HL-60/S4 (cell line): Measurements from ENCODE around the gene SLC25A1.
"Not testable (repeated sequence)": the region's sequence is repeated elsewhere in the genome, so short reads cannot be mapped to it uniquely, and the experiment has no call there.

Experiments used
- in situ Hi-C: fragments of 300-500 bp; cut with MboI; formaldehyde crosslinking; loops from 2 replicates; pipeline ENCODE4 v1.14.3; 2022; ENCODE audit warnings: low sequenced_read_pairs

SLC25A1 gene

GRCh38 chr22:19169002-19169946 lies 9.3 kb downstream of the SLC25A1 start:
- in situ Hi-C loops, result no loop called here

GRCh38 chr22:19168088-19168890 lies 10.2 kb downstream of the SLC25A1 start:
- in situ Hi-C loops, result no loop called here

- in situ Hi-C loops, result no loop called here
Observed at GRCh38 chr22:19167106-19167869, 11.2 kb downstream of the SLC25A1 start.

- in situ Hi-C loops, result no loop called here
Observed at GRCh38 chr22:19166421-19166820, 12.1 kb downstream of the SLC25A1 start.

- in situ Hi-C loops, result no loop called here
Observed at GRCh38 chr22:19164425-19164824, 14.1 kb downstream of the SLC25A1 start.

GRCh38 chr22:19158649-19159048 lies 19.9 kb downstream of the SLC25A1 start:
- in situ Hi-C loops, result not testable (repeated sequence)

GRCh38 chr22:19156109-19156508 lies 22.4 kb downstream of the SLC25A1 start:
- in situ Hi-C loops, result not testable (repeated sequence)

- in situ Hi-C loops, result no loop called here
Observed at GRCh38 chr22:19152942-19153883, 25.3 kb downstream of the SLC25A1 start.

GRCh38 chr22:19151329-19152191 lies 27.0 kb downstream of the SLC25A1 start:
- in situ Hi-C loops, result no loop called here

GRCh38 chr22:19150482-19151328 lies 27.8 kb downstream of the SLC25A1 start:
- in situ Hi-C loops, result no loop called here

- in situ Hi-C loops, result no loop called here
Observed at GRCh38 chr22:19149991-19150390, 28.5 kb downstream of the SLC25A1 start, which contains the start of gene GSC2. Gene GSC2, minus strand, starts transcription at chr22:19150292. Its CDS starts 9 bp downstream, at chr22:19150283.

- in situ Hi-C loops, result no loop called here
Observed at GRCh38 chr22:19149047-19149883, 29.3 kb downstream of the SLC25A1 start.

- in situ Hi-C loops, result no loop called here
Observed at GRCh38 chr22:19148417-19149046, 30.0 kb downstream of the SLC25A1 start.

- in situ Hi-C loops, result no loop called here
Observed at GRCh38 chr22:19147195-19147780, 31.2 kb downstream of the SLC25A1 start.

GRCh38 chr22:19146215-19146968 lies 32.1 kb downstream of the SLC25A1 start:
- in situ Hi-C loops, result no loop called here
